IMR-90 (cell line): ENCODE data around the gene ZBTB46. TPM values are rescaled to one million over a fixed set of nuclear protein-coding genes. Genes with fewer than 3 reads are reported as not detected.

Experiments
- ATAC-seq: fragments of 200-7000 bp; cut with Tn5 transposase; 2 replicates; pipeline ENCODE4 v1.9.1; 2020; ENCODE audit warnings: low read depth, mild to moderate bottlenecking, moderate library complexity
- BruUV-seq: library from RNA; stranded (reverse); fragments of 400-500 nt; replicated peaks from 2 replicates; lab custom pipeline; 2021; lab: Mats Ljungman, UMichigan
- CTCF ChIA-PET: fragments of 300-600 bp; formaldehyde crosslinking; extraction: SDS; loops from one replicate; lab custom pipeline; 2021; ENCODE audit warnings: antibody characterized with exemption; lab: Yijun Ruan, JAX
- POLR2A ChIA-PET: fragments of 300-600 bp; sonication (Branson Sonifier 250); formaldehyde crosslinking; loops from one replicate; lab custom pipeline; 2022; ENCODE audit warnings: antibody characterized with exemption; ENCODE audit not compliant: unreplicated experiment; lab: Charles Lee
- DNase-seq: peaks from one replicate; pipeline ENCODE4 v3.0.0; 2013
- H2AFZ ChIP-seq: replicated peaks from 2 replicates; pipeline ENCODE3; 2013; ENCODE audit warnings: low read length, mild to moderate bottlenecking; ENCODE audit not compliant: poor library complexity
- H2AK5ac ChIP-seq: 2 replicates; pipeline ENCODE4 v1.6.1; 2013; ENCODE audit warnings: low read depth, low read length, inconsistent platforms
- H2AK9ac ChIP-seq: replicated peaks from 2 replicates; pipeline ENCODE3; 2013; ENCODE audit warnings: mild to moderate bottlenecking, low read depth, low read length, moderate library complexity; ENCODE audit not compliant: poor library complexity
- H2BK120ac ChIP-seq: 2 replicates; pipeline ENCODE4 v1.6.1; 2013; ENCODE audit warnings: low read depth, low read length, inconsistent platforms
- H2BK15ac ChIP-seq: 3 replicates; pipeline ENCODE4 v1.6.1; 2013; ENCODE audit warnings: low read depth, low read length, inconsistent platforms
- H2BK20ac ChIP-seq: 2 replicates; pipeline ENCODE4 v1.6.1; 2013; ENCODE audit warnings: low read depth, mild to moderate bottlenecking, inconsistent platforms, low read length, moderate library complexity
- H2BK5ac ChIP-seq: 2 replicates; pipeline ENCODE4 v1.6.1; 2013; ENCODE audit warnings: mild to moderate bottlenecking, low read depth, low read length, inconsistent platforms; ENCODE audit not compliant: poor library complexity, severe bottlenecking
- H3K14ac ChIP-seq: replicated peaks from 2 replicates; pipeline ENCODE4 v1.6.1; 2013; ENCODE audit warnings: low read depth, low read length, inconsistent platforms
- H3K18ac ChIP-seq: 2 replicates; pipeline ENCODE4 v1.6.1; 2013; ENCODE audit warnings: low read depth, low read length, control low read depth
- H3K23ac ChIP-seq: 2 replicates; pipeline ENCODE4 v1.6.1; 2013; ENCODE audit warnings: low read depth, low read length, inconsistent platforms
- H3K27ac ChIP-seq: 2 replicates; pipeline ENCODE4 v1.5.1; 2013; ENCODE audit warnings: mild to moderate bottlenecking, control low read depth, low read length; ENCODE audit not compliant: insufficient read depth
- H3K27me3 ChIP-seq: 2 replicates; pipeline ENCODE4 v1.6.1; 2013; ENCODE audit warnings: low read length; ENCODE audit not compliant: control insufficient read depth, insufficient read depth
- H3K36me3 ChIP-seq: 2 replicates; pipeline ENCODE4 v1.6.1; 2013; ENCODE audit warnings: low read length, mixed read lengths; ENCODE audit not compliant: control insufficient read depth, insufficient read depth
- H3K4ac ChIP-seq: 2 replicates; pipeline ENCODE4 v1.6.1; 2013; ENCODE audit warnings: low read depth, low read length, inconsistent platforms
- H3K4me1 ChIP-seq: 2 replicates; pipeline ENCODE4 v1.6.1; 2013; ENCODE audit warnings: low read length, mixed read lengths; ENCODE audit not compliant: control insufficient read depth, insufficient read depth
- H3K4me2 ChIP-seq: 2 replicates; pipeline ENCODE4 v1.6.1; 2013; ENCODE audit warnings: low read depth, mild to moderate bottlenecking, control low read depth, low read length, moderate library complexity
- H3K4me3 ChIP-seq: 2 replicates; pipeline ENCODE4 v1.5.1; 2013; ENCODE audit warnings: low read depth, mild to moderate bottlenecking, control low read depth, low read length, moderate library complexity; ENCODE audit not compliant: insufficient read depth
- H3K56ac ChIP-seq: 2 replicates; pipeline ENCODE4 v1.6.1; 2013; ENCODE audit warnings: low read length, inconsistent platforms; ENCODE audit not compliant: insufficient read depth; ENCODE audit errors: extremely low read depth
- H3K79me1 ChIP-seq, 2 experiments: 2 replicates each; pipeline ENCODE4 v1.6.1; 2013; ENCODE audit warnings: low read length in 2 of 2, inconsistent platforms in 1 of 2, low read depth in 1 of 2
- H3K9ac ChIP-seq: 2 replicates; pipeline ENCODE4 v1.6.1; 2013; ENCODE audit warnings: low read depth, low read length, control low read depth
- H3K9me1 ChIP-seq: 2 replicates; pipeline ENCODE4 v1.6.1; 2013; ENCODE audit warnings: low read length, inconsistent platforms; ENCODE audit not compliant: insufficient read depth
- H3K9me3 ChIP-seq: 2 replicates; pipeline ENCODE4 v1.6.1; 2013; ENCODE audit warnings: low read length; ENCODE audit not compliant: control insufficient read depth, insufficient read depth
- H4K20me1 ChIP-seq: 2 replicates; pipeline ENCODE4 v1.6.1; 2013; ENCODE audit warnings: low read length, inconsistent platforms; ENCODE audit not compliant: insufficient read depth
- H4K5ac ChIP-seq: 2 replicates; pipeline ENCODE4 v1.6.1; 2013; ENCODE audit warnings: mild to moderate bottlenecking, low read depth, low read length, control low read depth
- H4K8ac ChIP-seq, 2 experiments: 2 replicates each; pipeline ENCODE4 v1.6.1; 2013; ENCODE audit warnings: low read depth in 2 of 2, low read length in 2 of 2, control low read depth in 1 of 2, inconsistent platforms in 1 of 2
- H4K91ac ChIP-seq: 2 replicates; pipeline ENCODE4 v1.6.1; 2013; ENCODE audit warnings: low read depth, low read length, inconsistent platforms; ENCODE audit not compliant: insufficient read depth
- CTCF ChIP-seq: conservative IDR thresholded peaks from 2 replicates; pipeline ENCODE4 v1.5.1; 2012; ENCODE audit warnings: mild to moderate bottlenecking, low read depth, low read length, improper control_type of control experiment
- MXI1 ChIP-seq: IDR thresholded peaks from 2 replicates; pipeline ENCODE4 v1.6.1; 2012; ENCODE audit warnings: low read depth, mild to moderate bottlenecking, low read length, moderate library complexity, borderline replicate concordance
- NFE2L2 ChIP-seq: fragments of 150-350 bp; IDR thresholded peaks from 2 replicates; pipeline ENCODE4 v1.6.1; 2016; ENCODE audit warnings: low read depth, mild to moderate bottlenecking, low read length
- RAD21 ChIP-seq: IDR thresholded peaks from 2 replicates; pipeline ENCODE4 v1.6.1; 2012; ENCODE audit warnings: low read length, improper control_type of control experiment
- SMC3 ChIP-seq: fragments of 150-350 bp; IDR thresholded peaks from 2 replicates; pipeline ENCODE4 v1.6.1; 2016; ENCODE audit warnings: low read depth, mild to moderate bottlenecking, antibody characterized with exemption, low read length, moderate library complexity
- WGBS, 2 experiments: methylation state at CpG; one replicate each; pipeline versions ENCODE4 v1.1.5 to v1.1.7; 2013; ENCODE audit warnings: missing lambda C conversion rate in 2 of 2; ENCODE audit not compliant: insufficient read length in 1 of 2; ENCODE audit errors: extremely low coverage in 2 of 2; 5-methylcytosine and 5-hydroxymethylcytosine counted together
- dilution Hi-C: fragments of 300-500 bp; cut with HindIII; formaldehyde crosslinking; loops from one replicate; pipeline ENCODE4 v1.14.3; 2018; ENCODE audit warnings: low sequenced_read_pairs; ENCODE audit not compliant: unreplicated experiment
- in situ Hi-C: fragments of 300-500 bp; cut with MboI; formaldehyde crosslinking; loops from 3 replicates; pipeline ENCODE4 v1.14.3; 2019; ENCODE audit warnings: low sequenced_read_pairs, inconsistent platforms, mixed read lengths
- intact Hi-C: fragments of 100-400 bp; cut with micrococcal nuclease; formaldehyde crosslinking; loops from 2 replicates; pipeline ENCODE4 v1.10.0; 2022
- polyA plus RNA-seq, 3 experiments: library from polyadenylated mRNA; depleted of rRNA; stranded (reverse); fragments of >200 nt; gene quantifications; 2 replicates each; pipeline ENCODE4 v1.2.3, GENCODE V29; 2012; ENCODE audit warnings: low replicate concordance in 1 of 3
- total RNA-seq: library from RNA; depleted of rRNA; stranded (reverse); fragments of >200 nt; gene quantifications from 2 replicates; pipeline ENCODE4 v1.2.3, GENCODE V29; 2012

Gene ZBTB46
- total and polyA plus RNA-seq, 2 of the 4 experiments (the other 2 are of a cell fraction) = 4.2 to 14.9 TPM

- dilution Hi-C loops (no loop called here), in situ Hi-C loops (no loop called here), intact Hi-C loops (loop anchor here (1.0 to 5.0 kb wide), 2 partner anchors 89 to 197 kb away; no protein-coding TSS in a partner anchor)
- peak overlapping the region; percentile 18; the same call in 1 of the 2 replicates for H3K4me3 ChIP-seq
- no peak overlapping the region for H3K4ac ChIP-seq
- H3K4me2 ChIP-seq = peak overlapping the region; percentile 58; the same call in 1 of the 2 replicates
- H3K9me1 ChIP-seq = no peaks in the 10 kb centered on the region; the same call in 1 of the 2 replicates
- no peak overlapping the region for H4K91ac ChIP-seq
- DNase-seq (peak; percentile 19), ATAC-seq (peak; percentile 71)
- no peaks in the 10 kb centered on the region for H3K27me3 ChIP-seq
- H2AK9ac ChIP-seq = peak overlapping the region; percentile 68
- no peak overlapping the region for H2BK15ac ChIP-seq
- H4K5ac ChIP-seq = no peak overlapping the region
- no peaks in the 10 kb centered on the region for H3K9me3 ChIP-seq
- CTCF ChIA-PET = interaction anchor here (0.7 to 1.3 kb wide), 2 partner anchors 8 to 83 kb away, joined by 3 to 4 read pairs; no protein-coding TSS in a partner anchor
- peak overlapping the region; percentile 78 for H2AFZ ChIP-seq
- BruUV-seq = no TSS peak
- peaks cover 6% of the 10 kb centered on the region; the same call in 1 of the 2 replicates for H3K36me3 ChIP-seq
- no peak overlapping the region for H3K23ac ChIP-seq
- 22% methylated on average over 34 of the region's 67 CpGs; no CpG with 5 or more reads in 1 of the 2 experiments for WGBS, 2 experiments
- peak overlapping the region; percentile 81; the same call in 1 of the 2 replicates for H3K14ac ChIP-seq
- no peak overlapping the region for H2BK5ac ChIP-seq
- H4K20me1 ChIP-seq = peaks cover 21% of the 10 kb centered on the region
- peaks cover 8% of the 10 kb centered on the region for H3K4me1 ChIP-seq
- H2BK120ac ChIP-seq = no peak overlapping the region
- H3K27ac ChIP-seq = no peak overlapping the region
- no peak overlapping the region for H2AK5ac ChIP-seq
- peak overlapping the region; percentile 27 to 89; a peak in 2 of 4 replicates for H4K8ac ChIP-seq
- TF ChIP-seq CTCF (peak; percentile 67), RAD21 (peak; percentile 61), MXI1 (no peak), NFE2L2 (no peak), SMC3 (peak; percentile 44)
- peaks cover 16 to 56% of the 10 kb centered on the region in 2 experiments for H3K79me1 ChIP-seq
- no peak overlapping the region for H3K56ac ChIP-seq
- POLR2A ChIA-PET = no interaction called here
- H2BK20ac ChIP-seq = no peak overlapping the region
- no peak overlapping the region for H3K9ac ChIP-seq
- no peak overlapping the region for H3K18ac ChIP-seq
Observed at GRCh38 chr20:63775096-63775978, 55.7 kb downstream of the ZBTB46 start.
